HepG2 (cell line): ENCODE data around the gene TBC1D10B. TPM values are rescaled to one million over a fixed set of nuclear protein-coding genes. Genes with fewer than 3 reads are reported as not detected.

Experiments used
- AKNA ChIP-seq: sonication (generic); formaldehyde crosslinking; IDR thresholded peaks from 2 replicates; pipeline ENCODE4 v1.4.0; 2020; ENCODE audit warnings: missing genetic modification reagents, borderline replicate concordance
- CEBPG ChIP-seq: IDR thresholded peaks from 2 replicates; pipeline ENCODE4 v1.6.1; 2016
- E2F1 ChIP-seq: sonication (generic); formaldehyde crosslinking; IDR thresholded peaks from 2 replicates; pipeline ENCODE4 v1.5.0; 2020; ENCODE audit warnings: missing genetic modification reagents
- GTF2F1 ChIP-seq: fragments of 150-350 bp; IDR thresholded peaks from 2 replicates; pipeline ENCODE4 v1.6.1; 2014; ENCODE audit warnings: low read length
- HBP1 ChIP-seq: IDR thresholded peaks from 2 replicates; pipeline ENCODE4 v1.6.1; 2016; ENCODE audit warnings: low read depth, control low read depth
- HMG20A ChIP-seq: IDR thresholded peaks from 2 replicates; pipeline ENCODE4 v1.6.1; 2016; ENCODE audit warnings: borderline replicate concordance
- HMG20B ChIP-seq: conservative IDR thresholded peaks from 2 replicates; pipeline ENCODE4 v1.6.1; 2016; ENCODE audit warnings: missing genetic modification reagents, missing compliant biosample characterization
- JUN ChIP-seq: sonication (generic); formaldehyde crosslinking; IDR thresholded peaks from 2 replicates; pipeline ENCODE4 v1.4.0; 2020; ENCODE audit warnings: mild to moderate bottlenecking, missing genetic modification reagents
- KAT8 ChIP-seq: IDR thresholded peaks from 2 replicates; pipeline ENCODE4 v1.6.1; 2016; ENCODE audit warnings: missing genetic modification reagents, missing compliant biosample characterization
- MLX ChIP-seq: IDR thresholded peaks from 2 replicates; pipeline ENCODE4 v1.6.1; 2016
- NR1H2 ChIP-seq: sonication (generic); formaldehyde crosslinking; IDR thresholded peaks from 2 replicates; pipeline ENCODE4 v1.8.1; 2022; ENCODE audit warnings: low read depth, missing genetic modification reagents, borderline replicate concordance
- RBM22 ChIP-seq: fragments of 200-400 bp; formaldehyde crosslinking; optimal IDR thresholded peaks from 2 replicates; pipeline ENCODE3; 2017; ENCODE audit warnings: mild to moderate bottlenecking, low read length, moderate library complexity
- RNF2 ChIP-seq: fragments of 450-650 bp; conservative IDR thresholded peaks from 2 replicates; pipeline ENCODE4 v1.6.1; 2016; ENCODE audit warnings: low read depth
- SIX4 ChIP-seq: sonication (generic); formaldehyde crosslinking; IDR thresholded peaks from 2 replicates; pipeline ENCODE4 v1.4.0; 2020; ENCODE audit warnings: missing genetic modification reagents
- SSRP1 ChIP-seq: IDR thresholded peaks from 2 replicates; pipeline ENCODE4 v1.6.1; 2016; ENCODE audit warnings: control low read depth
- ZFP36 ChIP-seq: fragments of 150-350 bp; IDR thresholded peaks from 2 replicates; pipeline ENCODE4 v1.6.1; 2018; ENCODE audit warnings: borderline replicate concordance, low read length, low read depth; ENCODE audit not compliant: partially characterized antibody
- ZGPAT ChIP-seq: IDR thresholded peaks from 2 replicates; pipeline ENCODE4 v1.6.1; 2016; ENCODE audit warnings: mild to moderate bottlenecking
- ZNF121 ChIP-seq: sonication (generic); formaldehyde crosslinking; IDR thresholded peaks from 2 replicates; pipeline ENCODE4 v1.5.0; 2020; ENCODE audit warnings: mild to moderate bottlenecking, missing genetic modification reagents
- ZNF644 ChIP-seq: IDR thresholded peaks from 2 replicates; pipeline ENCODE4 v1.6.1; 2016; ENCODE audit warnings: low read depth
- ZNF75D ChIP-seq: sonication (generic); formaldehyde crosslinking; IDR thresholded peaks from 2 replicates; pipeline ENCODE4 v1.8.1; 2023; ENCODE audit warnings: missing genetic modification reagents, mild to moderate bottlenecking, borderline replicate concordance
- ZNF766 ChIP-seq: sonication (generic); formaldehyde crosslinking; IDR thresholded peaks from 2 replicates; pipeline ENCODE4 v1.5.0; 2020; ENCODE audit warnings: missing genetic modification reagents, borderline replicate concordance
- ZSCAN31 ChIP-seq: sonication (generic); formaldehyde crosslinking; IDR thresholded peaks from 2 replicates; pipeline ENCODE4 v1.5.0; 2020; ENCODE audit warnings: low read depth, mild to moderate bottlenecking, missing genetic modification reagents
- polyA plus RNA-seq, 8 experiments: library from polyadenylated mRNA; depleted of rRNA in 3 of 8; stranded (reverse) in 7 of 8; unstranded in 1 of 8; fragments of >200 nt; fragmentation: Illumina TruSeq in 4 of 8; extraction: Trizol in 4 of 8; gene quantifications; 2 replicates each; pipeline versions ENCODE4 v1.2.1 to v1.2.3, GENCODE V29; 2011 to 2016; ENCODE audit warnings: low read depth in 4 of 8, missing spikeins in 1 of 8, mixed read lengths in 1 of 8; ENCODE audit not compliant: insufficient read depth in 1 of 8
- total RNA-seq, 5 experiments: library from RNA; depleted of rRNA; stranded (reverse); fragments of >200 nt; fragmentation: Illumina TruSeq; extraction: Trizol; gene quantifications; 2 replicates each; pipeline ENCODE4 v1.2.3, GENCODE V29; 2016; ENCODE audit warnings: low read depth in 1 of 5

Gene TBC1D10B
- total and polyA plus RNA-seq, 2 of the 13 experiments (the other 11 are each of a cell fraction or from before 2014, with no cell fraction given) = 15.7 to 24.8 TPM

- TF ChIP-seq KAT8 (no peak), MLX (CRISPR knock-in tag) (no peak), ZNF644 (CRISPR knock-in tag) (no peak), ZSCAN31 (CRISPR knock-in tag) (no peak), RBM22 (peak; percentile 93), RNF2 (no peak), SSRP1 (no peak), GTF2F1 (no peak), HMG20B (CRISPR knock-in tag) (0 out of 2 replicates have a peak, but pooled peaks have one; percentile 27), E2F1 (CRISPR knock-in tag) (no peak), ZNF121 (CRISPR knock-in tag) (no peak), AKNA (no peak), ZGPAT (CRISPR knock-in tag) (no peak), SIX4 (no peak), ZNF766 (CRISPR knock-in tag) (no peak), ZFP36 (no peak), CEBPG (CRISPR knock-in tag) (no peak), ZNF75D (no peak), JUN (CRISPR knock-in tag) (0 out of 2 replicates have a peak, but pooled peaks have one; percentile 23), HBP1 (CRISPR knock-in tag) (no peak), HMG20A (CRISPR knock-in tag) (no peak), NR1H2 (no peak)
Measured at GRCh38 chr16:30352488-30353401, 17.5 kb downstream of the TBC1D10B start (continued).
